Peyer's patch (tissue), 4 donors: Measurements from ENCODE around the gene SMAP2.

Experiments used
- POLR2A ChIP-seq, 2 donors: fragments of 450-650 bp; IDR thresholded peaks; one replicate each; pipeline ENCODE4 v1.5.1; 2017; ENCODE audit warnings: antibody characterized with exemption in 2 of 2, mild to moderate bottlenecking in 2 of 2, moderate library complexity in 2 of 2
- TF ChIP-seq, protein P1 (sequence below), 6 experiments: fragments of 450-650 bp in 4 of 6; fragments of 200-600 bp in 2 of 6; sonication (generic) in 1 of 6; IDR thresholded peaks; one replicate each; pipeline ENCODE4 v1.5.1; 2017 to 2019; ENCODE audit warnings: antibody characterized with exemption in 6 of 6, mild to moderate bottlenecking in 3 of 6, moderate library complexity in 1 of 6

DNA sequence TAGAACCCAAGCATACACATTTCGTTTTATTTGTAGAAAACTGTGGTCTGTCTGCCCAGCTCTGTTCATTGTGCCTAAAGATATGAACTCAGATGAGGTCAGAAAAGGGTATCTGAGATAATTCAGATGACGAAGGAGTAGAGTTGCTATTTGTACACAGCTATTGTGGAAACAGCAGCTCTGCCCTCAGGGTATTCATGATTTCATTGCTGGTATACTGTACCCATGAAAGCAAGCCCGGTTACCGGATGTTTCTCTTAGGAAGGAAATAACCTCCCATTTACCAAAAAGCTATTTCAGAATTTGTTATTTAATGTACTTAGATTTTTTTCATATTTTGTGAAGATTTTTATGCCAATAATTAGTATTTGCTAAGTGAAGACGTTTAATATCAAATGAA, 37.8 kb downstream of the SMAP2 start:
- TF ChIP-seq, protein P1, sequence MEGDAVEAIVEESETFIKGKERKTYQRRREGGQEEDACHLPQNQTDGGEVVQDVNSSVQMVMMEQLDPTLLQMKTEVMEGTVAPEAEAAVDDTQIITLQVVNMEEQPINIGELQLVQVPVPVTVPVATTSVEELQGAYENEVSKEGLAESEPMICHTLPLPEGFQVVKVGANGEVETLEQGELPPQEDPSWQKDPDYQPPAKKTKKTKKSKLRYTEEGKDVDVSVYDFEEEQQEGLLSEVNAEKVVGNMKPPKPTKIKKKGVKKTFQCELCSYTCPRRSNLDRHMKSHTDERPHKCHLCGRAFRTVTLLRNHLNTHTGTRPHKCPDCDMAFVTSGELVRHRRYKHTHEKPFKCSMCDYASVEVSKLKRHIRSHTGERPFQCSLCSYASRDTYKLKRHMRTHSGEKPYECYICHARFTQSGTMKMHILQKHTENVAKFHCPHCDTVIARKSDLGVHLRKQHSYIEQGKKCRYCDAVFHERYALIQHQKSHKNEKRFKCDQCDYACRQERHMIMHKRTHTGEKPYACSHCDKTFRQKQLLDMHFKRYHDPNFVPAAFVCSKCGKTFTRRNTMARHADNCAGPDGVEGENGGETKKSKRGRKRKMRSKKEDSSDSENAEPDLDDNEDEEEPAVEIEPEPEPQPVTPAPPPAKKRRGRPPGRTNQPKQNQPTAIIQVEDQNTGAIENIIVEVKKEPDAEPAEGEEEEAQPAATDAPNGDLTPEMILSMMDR (IDR thresholded peaks at IDR 0.05) = no peak
- TF ChIP-seq POLR2A (IDR thresholded peaks at IDR 0.05) = no peak
